ENCODE results near the gene ZNRF1. TPM values are rescaled to one million over a fixed set of nuclear protein-coding genes. Genes with fewer than 3 reads are reported as not detected.
A peak's percentile ranks its signal among the peaks of the same experiment; 100 is the strongest.

Gene ZNRF1
- total and polyA plus RNA-seq, 10 of the 15 experiments (the other 5 are each of a cell fraction or from before 2014, with no cell fraction given) = 5.8 to 25.9 (median 14.3) TPM

DNA sequence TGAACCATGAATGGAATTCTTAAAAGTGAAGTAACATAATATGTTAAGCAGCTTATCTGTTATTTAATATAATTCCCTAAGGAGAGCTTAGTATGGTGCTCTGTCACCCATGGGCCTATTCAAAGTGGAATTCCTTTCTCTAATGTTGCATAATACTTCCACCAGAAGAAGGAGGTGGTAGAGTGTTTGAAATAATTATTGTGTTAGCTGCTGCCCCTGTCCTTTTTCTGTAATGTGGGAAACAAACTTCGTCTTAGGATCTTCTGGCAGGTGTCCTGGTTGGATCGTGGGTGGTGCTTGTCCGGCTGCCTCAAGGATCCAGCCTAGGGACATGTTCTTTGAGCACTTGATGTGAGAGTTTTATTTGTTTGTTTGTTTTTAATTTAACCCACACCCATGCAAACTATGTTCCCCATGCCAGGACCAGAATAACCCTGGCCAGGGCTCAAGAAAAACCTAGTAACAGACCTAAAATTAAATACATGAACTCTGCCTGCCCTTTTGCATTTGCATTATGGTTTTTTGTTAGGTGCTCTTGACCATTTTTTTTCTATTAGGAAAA, 46.1 kb downstream of the ZNRF1 start (continued):
- TF ChIP-seq, protein P1, sequence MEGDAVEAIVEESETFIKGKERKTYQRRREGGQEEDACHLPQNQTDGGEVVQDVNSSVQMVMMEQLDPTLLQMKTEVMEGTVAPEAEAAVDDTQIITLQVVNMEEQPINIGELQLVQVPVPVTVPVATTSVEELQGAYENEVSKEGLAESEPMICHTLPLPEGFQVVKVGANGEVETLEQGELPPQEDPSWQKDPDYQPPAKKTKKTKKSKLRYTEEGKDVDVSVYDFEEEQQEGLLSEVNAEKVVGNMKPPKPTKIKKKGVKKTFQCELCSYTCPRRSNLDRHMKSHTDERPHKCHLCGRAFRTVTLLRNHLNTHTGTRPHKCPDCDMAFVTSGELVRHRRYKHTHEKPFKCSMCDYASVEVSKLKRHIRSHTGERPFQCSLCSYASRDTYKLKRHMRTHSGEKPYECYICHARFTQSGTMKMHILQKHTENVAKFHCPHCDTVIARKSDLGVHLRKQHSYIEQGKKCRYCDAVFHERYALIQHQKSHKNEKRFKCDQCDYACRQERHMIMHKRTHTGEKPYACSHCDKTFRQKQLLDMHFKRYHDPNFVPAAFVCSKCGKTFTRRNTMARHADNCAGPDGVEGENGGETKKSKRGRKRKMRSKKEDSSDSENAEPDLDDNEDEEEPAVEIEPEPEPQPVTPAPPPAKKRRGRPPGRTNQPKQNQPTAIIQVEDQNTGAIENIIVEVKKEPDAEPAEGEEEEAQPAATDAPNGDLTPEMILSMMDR (IDR thresholded peaks at IDR 0.05 in 2 of 3, conservative IDR thresholded peaks at IDR 0.05 in 1 of 3; ENCODE audit: control insufficient read depth in 2 of 3, extremely low read depth in 1 of 3, insufficient read depth in 1 of 3, low read depth in 3 of 3, low read length in 3 of 3) = no peak
- TF ChIP-seq CHD2 (IDR thresholded peaks at IDR 0.05; ENCODE audit: borderline replicate concordance, low read depth, low read length) (no peak), JUND (IDR thresholded peaks at IDR 0.05; ENCODE audit: low read depth, low read length) (no peak), SMAD5 (IDR thresholded peaks at IDR 0.05; ENCODE audit: low read depth) (no peak), TBL1XR1 (IDR thresholded peaks at IDR 0.05; ENCODE audit: low read depth, low read length) (peak; percentile 43; the same call in 1 of the 2 replicates), BRCA1 (IDR thresholded peaks at IDR 0.05; ENCODE audit: low read depth, low read length) (no peak), MEF2A (IDR thresholded peaks at IDR 0.05; ENCODE audit: insufficient read depth, low read depth, low read length) (peak; percentile 72), CHD4 (IDR thresholded peaks at IDR 0.05) (no peak), GATAD2B (conservative IDR thresholded peaks at IDR 0.05; ENCODE audit: low read depth) (no peak), YY1 (IDR thresholded peaks at IDR 0.05; ENCODE audit: low read depth, low read length) (no peak), ZNF207 (IDR thresholded peaks at IDR 0.05; ENCODE audit: borderline replicate concordance) (no peak), KAT2A (conservative IDR thresholded peaks at IDR 0.05; ENCODE audit: control insufficient read depth, low read depth, low read length) (no peak), MEF2B (IDR thresholded peaks at IDR 0.05; ENCODE audit: partially characterized antibody, poor library complexity, severe bottlenecking) (peak; percentile 16), NBN (IDR thresholded peaks at IDR 0.05) (no peak), JUNB (IDR thresholded peaks at IDR 0.05) (no peak), BCL11A (IDR thresholded peaks at IDR 0.05; ENCODE audit: low read depth, low read length) (no peak), RBBP5 (conservative IDR thresholded peaks at IDR 0.05) (no peak), RAD21 (IDR thresholded peaks at IDR 0.05; ENCODE audit: insufficient read depth, low read depth, low read length) (no peak), CBFB (IDR thresholded peaks at IDR 0.05; ENCODE audit: low read depth) (no peak), RUNX3 (IDR thresholded peaks at IDR 0.05; ENCODE audit: low read length) (peak; percentile 24; the same call in 1 of the 2 replicates), RCOR1 (conservative IDR thresholded peaks at IDR 0.05; ENCODE audit: low read depth, low read length) (no peak)
- TF ChIP-seq, protein P2, sequence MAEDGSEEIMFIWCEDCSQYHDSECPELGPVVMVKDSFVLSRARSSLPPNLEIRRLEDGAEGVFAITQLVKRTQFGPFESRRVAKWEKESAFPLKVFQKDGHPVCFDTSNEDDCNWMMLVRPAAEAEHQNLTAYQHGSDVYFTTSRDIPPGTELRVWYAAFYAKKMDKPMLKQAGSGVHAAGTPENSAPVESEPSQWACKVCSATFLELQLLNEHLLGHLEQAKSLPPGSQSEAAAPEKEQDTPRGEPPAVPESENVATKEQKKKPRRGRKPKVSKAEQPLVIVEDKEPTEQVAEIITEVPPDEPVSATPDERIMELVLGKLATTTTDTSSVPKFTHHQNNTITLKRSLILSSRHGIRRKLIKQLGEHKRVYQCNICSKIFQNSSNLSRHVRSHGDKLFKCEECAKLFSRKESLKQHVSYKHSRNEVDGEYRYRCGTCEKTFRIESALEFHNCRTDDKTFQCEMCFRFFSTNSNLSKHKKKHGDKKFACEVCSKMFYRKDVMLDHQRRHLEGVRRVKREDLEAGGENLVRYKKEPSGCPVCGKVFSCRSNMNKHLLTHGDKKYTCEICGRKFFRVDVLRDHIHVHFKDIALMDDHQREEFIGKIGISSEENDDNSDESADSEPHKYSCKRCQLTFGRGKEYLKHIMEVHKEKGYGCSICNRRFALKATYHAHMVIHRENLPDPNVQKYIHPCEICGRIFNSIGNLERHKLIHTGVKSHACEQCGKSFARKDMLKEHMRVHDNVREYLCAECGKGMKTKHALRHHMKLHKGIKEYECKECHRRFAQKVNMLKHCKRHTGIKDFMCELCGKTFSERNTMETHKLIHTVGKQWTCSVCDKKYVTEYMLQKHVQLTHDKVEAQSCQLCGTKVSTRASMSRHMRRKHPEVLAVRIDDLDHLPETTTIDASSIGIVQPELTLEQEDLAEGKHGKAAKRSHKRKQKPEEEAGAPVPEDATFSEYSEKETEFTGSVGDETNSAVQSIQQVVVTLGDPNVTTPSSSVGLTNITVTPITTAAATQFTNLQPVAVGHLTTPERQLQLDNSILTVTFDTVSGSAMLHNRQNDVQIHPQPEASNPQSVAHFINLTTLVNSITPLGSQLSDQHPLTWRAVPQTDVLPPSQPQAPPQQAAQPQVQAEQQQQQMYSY (CRISPR knock-in tag; IDR thresholded peaks at IDR 0.05) = no peak
- TF ChIP-seq, protein P3, sequence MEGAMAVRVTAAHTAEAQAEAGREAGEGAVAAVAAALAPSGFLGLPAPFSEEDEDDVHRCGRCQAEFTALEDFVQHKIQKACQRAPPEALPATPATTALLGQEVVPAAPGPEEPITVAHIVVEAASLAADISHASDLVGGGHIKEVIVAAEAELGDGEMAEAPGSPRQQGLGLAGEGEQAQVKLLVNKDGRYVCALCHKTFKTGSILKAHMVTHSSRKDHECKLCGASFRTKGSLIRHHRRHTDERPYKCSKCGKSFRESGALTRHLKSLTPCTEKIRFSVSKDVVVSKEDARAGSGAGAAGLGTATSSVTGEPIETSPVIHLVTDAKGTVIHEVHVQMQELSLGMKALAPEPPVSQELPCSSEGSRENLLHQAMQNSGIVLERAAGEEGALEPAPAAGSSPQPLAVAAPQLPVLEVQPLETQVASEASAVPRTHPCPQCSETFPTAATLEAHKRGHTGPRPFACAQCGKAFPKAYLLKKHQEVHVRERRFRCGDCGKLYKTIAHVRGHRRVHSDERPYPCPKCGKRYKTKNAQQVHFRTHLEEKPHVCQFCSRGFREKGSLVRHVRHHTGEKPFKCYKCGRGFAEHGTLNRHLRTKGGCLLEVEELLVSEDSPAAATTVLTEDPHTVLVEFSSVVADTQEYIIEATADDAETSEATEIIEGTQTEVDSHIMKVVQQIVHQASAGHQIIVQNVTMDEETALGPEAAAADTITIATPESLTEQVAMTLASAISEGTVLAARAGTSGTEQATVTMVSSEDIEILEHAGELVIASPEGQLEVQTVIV (IDR thresholded peaks at IDR 0.05; ENCODE audit: borderline replicate concordance, partially characterized antibody) = no peak
- TF ChIP-seq, protein P4, sequence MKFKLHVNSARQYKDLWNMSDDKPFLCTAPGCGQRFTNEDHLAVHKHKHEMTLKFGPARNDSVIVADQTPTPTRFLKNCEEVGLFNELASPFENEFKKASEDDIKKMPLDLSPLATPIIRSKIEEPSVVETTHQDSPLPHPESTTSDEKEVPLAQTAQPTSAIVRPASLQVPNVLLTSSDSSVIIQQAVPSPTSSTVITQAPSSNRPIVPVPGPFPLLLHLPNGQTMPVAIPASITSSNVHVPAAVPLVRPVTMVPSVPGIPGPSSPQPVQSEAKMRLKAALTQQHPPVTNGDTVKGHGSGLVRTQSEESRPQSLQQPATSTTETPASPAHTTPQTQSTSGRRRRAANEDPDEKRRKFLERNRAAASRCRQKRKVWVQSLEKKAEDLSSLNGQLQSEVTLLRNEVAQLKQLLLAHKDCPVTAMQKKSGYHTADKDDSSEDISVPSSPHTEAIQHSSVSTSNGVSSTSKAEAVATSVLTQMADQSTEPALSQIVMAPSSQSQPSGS (IDR thresholded peaks at IDR 0.05; ENCODE audit: low read length) = no peak

All from GM12878 (cell line).